Natural killer cell (primary cell): Measurements from ENCODE around the gene LCP2. TPM values are rescaled to one million over a fixed set of nuclear protein-coding genes. Genes with fewer than 3 reads are reported as not detected.

Source experiments
- ATAC-seq, 3 donors: fragments of 150-1000 bp in 2 of 3; fragments of 200-7000 bp in 1 of 3; cut with Tn5 transposase; 1 replicate in 1 of 3; 2 replicates in 2 of 3; pipeline ENCODE4 v1.10.0; 2021; ENCODE audit warnings: mild to moderate bottlenecking in 2 of 3, moderate library complexity in 2 of 3
- DNase-seq, 2 donors: peaks; one replicate each; pipeline versions ENCODE4 v3.0.0 to v3.0.0-alpha.2; 2013 to 2021; ENCODE audit warnings: mixed read lengths in 1 of 2
- H3K27ac ChIP-seq: one replicate; pipeline ENCODE4 v1.5.1; 2013; ENCODE audit warnings: mild to moderate bottlenecking, low read length
- H3K27me3 ChIP-seq: one replicate; pipeline ENCODE4 v1.6.1; 2013; ENCODE audit warnings: low read length; ENCODE audit not compliant: control insufficient read depth, insufficient read depth
- H3K36me3 ChIP-seq: one replicate; pipeline ENCODE4 v1.6.1; 2013; ENCODE audit warnings: low read length; ENCODE audit not compliant: control insufficient read depth, insufficient read depth
- H3K4me1 ChIP-seq: one replicate; pipeline ENCODE4 v1.6.1; 2013; ENCODE audit warnings: low read length; ENCODE audit not compliant: control insufficient read depth, insufficient read depth
- H3K4me3 ChIP-seq: one replicate; pipeline ENCODE4 v1.5.1; 2013; ENCODE audit warnings: low read length
- H3K9me3 ChIP-seq: one replicate; pipeline ENCODE4 v1.6.1; 2013; ENCODE audit warnings: low read length; ENCODE audit not compliant: control insufficient read depth, insufficient read depth
- H3K27ac Mint-ChIP-seq, 2 donors: one replicate each; pipeline ENCODE4 v1.8.0; 2022; ENCODE audit warnings: mild to moderate bottlenecking in 2 of 2, mixed read lengths in 2 of 2, moderate library complexity in 1 of 2
- H3K27me3 Mint-ChIP-seq, 2 donors: one replicate each; pipeline ENCODE4 v1.8.0; 2022; ENCODE audit warnings: low read depth in 2 of 2, mixed read lengths in 2 of 2
- H3K36me3 Mint-ChIP-seq: one replicate; pipeline ENCODE4 v1.8.0; 2022; ENCODE audit warnings: mixed read lengths
- H3K4me1 Mint-ChIP-seq, 2 donors: one replicate each; pipeline ENCODE4 v1.8.0; 2022; ENCODE audit warnings: mixed read lengths in 2 of 2
- H3K4me3 Mint-ChIP-seq: one replicate; pipeline ENCODE4 v1.8.0; 2022; ENCODE audit warnings: mild to moderate bottlenecking, moderate library complexity, mixed read lengths
- H3K9me3 Mint-ChIP-seq, 2 donors: one replicate each; pipeline ENCODE4 v1.8.0; 2022; ENCODE audit warnings: mixed read lengths in 2 of 2
- WGBS: methylation state at CpG from one replicate; pipeline ENCODE4 v1.1.7; 2013; ENCODE audit warnings: missing lambda C conversion rate; ENCODE audit not compliant: insufficient coverage; 5-methylcytosine and 5-hydroxymethylcytosine counted together
- intact Hi-C: fragments of 100-400 bp; cut with micrococcal nuclease; formaldehyde crosslinking; loops from one replicate; pipeline ENCODE4 v1.14.2; 2022
- total RNA-seq, 4 donors: library from RNA; stranded (reverse); fragments of 120-200 nt in 1 of 4; gene quantifications; one replicate each; pipeline versions ENCODE4 v1.2.3 to v1.2.4, GENCODE V29; 2013 to 2022
- TF ChIP-seq, protein P1 (sequence below): fragments of 200-600 bp; IDR thresholded peaks from one replicate; pipeline ENCODE4 v1.8.0; 2022; ENCODE audit warnings: antibody characterized with exemption

LCP2 gene
- total RNA-seq, 3 donors from 2014 or later (not counting 1 experiment from before 2014, with no cell fraction given), result 376 to 488 (median 450) TPM

GRCh38 chr5:170343177-170343576 is 45.6 kb upstream of the LCP2 start:
- Mint-ChIP-seq H3K9me3 (no peaks in the 10 kb centered on the region), H3K4me3 (no peak overlapping the region), H3K27me3 (peaks cover 9 to 17% of the 10 kb centered on the region in 2 donors), H3K27ac (no peak overlapping the region), H3K4me1 (peaks cover 5 to 8% of the 10 kb centered on the region in 2 donors), H3K36me3 (no peaks in the 10 kb centered on the region)
- DNase-seq (no peak), ATAC-seq (no peak)
- Histone ChIP-seq H3K9me3 (no peaks in the 10 kb centered on the region), H3K27me3 (no peaks in the 10 kb centered on the region), H3K27ac (no peak overlapping the region), H3K4me3 (no peak overlapping the region), H3K4me1 (peaks cover 10% of the 10 kb centered on the region), H3K36me3 (no peaks in the 10 kb centered on the region)
- TF ChIP-seq, protein P1, sequence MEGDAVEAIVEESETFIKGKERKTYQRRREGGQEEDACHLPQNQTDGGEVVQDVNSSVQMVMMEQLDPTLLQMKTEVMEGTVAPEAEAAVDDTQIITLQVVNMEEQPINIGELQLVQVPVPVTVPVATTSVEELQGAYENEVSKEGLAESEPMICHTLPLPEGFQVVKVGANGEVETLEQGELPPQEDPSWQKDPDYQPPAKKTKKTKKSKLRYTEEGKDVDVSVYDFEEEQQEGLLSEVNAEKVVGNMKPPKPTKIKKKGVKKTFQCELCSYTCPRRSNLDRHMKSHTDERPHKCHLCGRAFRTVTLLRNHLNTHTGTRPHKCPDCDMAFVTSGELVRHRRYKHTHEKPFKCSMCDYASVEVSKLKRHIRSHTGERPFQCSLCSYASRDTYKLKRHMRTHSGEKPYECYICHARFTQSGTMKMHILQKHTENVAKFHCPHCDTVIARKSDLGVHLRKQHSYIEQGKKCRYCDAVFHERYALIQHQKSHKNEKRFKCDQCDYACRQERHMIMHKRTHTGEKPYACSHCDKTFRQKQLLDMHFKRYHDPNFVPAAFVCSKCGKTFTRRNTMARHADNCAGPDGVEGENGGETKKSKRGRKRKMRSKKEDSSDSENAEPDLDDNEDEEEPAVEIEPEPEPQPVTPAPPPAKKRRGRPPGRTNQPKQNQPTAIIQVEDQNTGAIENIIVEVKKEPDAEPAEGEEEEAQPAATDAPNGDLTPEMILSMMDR, result no peak
- 91% methylated on average over 3 of the region's 3 CpGs for WGBS
- intact Hi-C loops, result no loop called here

GRCh38 chr5:170342153-170342725 is 44.7 kb upstream of the LCP2 start:
- H3K36me3 Mint-ChIP-seq, result no peaks in the 10 kb centered on the region
- intact Hi-C loops, result no loop called here

DNA sequence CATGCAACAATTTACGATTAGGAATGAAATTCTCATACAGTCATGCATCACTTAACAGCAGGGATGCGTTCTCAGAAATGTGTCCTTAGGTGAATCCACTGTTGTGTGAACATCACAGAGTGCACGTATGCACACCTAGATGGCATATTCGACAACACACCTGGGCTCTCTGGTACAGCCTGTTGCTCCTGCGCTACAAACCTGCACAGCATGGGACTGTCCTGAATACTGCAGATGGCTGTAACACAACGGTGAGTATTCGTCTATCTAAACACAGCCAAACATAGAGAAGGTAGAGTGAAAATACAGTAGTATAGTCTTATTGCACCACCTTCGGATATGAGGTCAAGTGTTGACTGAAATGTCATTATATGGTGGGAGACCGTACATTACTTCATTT is 44.0 kb upstream of the LCP2 start:
- ATAC-seq (no peak), DNase-seq (no peak)
- Mint-ChIP-seq H3K4me1 (peaks cover 9 to 11% of the 10 kb centered on the region in 2 donors), H3K36me3 (no peaks in the 10 kb centered on the region), H3K4me3 (no peak overlapping the region), H3K27me3 (peaks cover 0 to 9% of the 10 kb centered on the region in 2 donors), H3K9me3 (no peaks in the 10 kb centered on the region), H3K27ac (no peak overlapping the region)
- TF ChIP-seq, protein P1, result no peak
- H3K9me3 ChIP-seq, result no peaks in the 10 kb centered on the region
- H3K4me1 ChIP-seq, result peaks cover 16% of the 10 kb centered on the region
- no peak overlapping the region for H3K4me3 ChIP-seq
- no peaks in the 10 kb centered on the region for H3K27me3 ChIP-seq
- no peak overlapping the region for H3K27ac ChIP-seq
- WGBS, result 96% methylated on average over 5 of the region's 9 CpGs
- H3K36me3 ChIP-seq, result no peaks in the 10 kb centered on the region
- intact Hi-C loops, result no loop called here

More at GRCh38 chr5:170342153-170342725, 44.7 kb upstream of the LCP2 start:
- WGBS, result 87% methylated on average over 8 of the region's 8 CpGs
- peaks cover 0 to 9% of the 10 kb centered on the region in 2 donors for H3K27me3 Mint-ChIP-seq
- Histone ChIP-seq H3K9me3 (no peaks in the 10 kb centered on the region), H3K36me3 (no peaks in the 10 kb centered on the region), H3K4me3 (no peak overlapping the region), H3K27me3 (no peaks in the 10 kb centered on the region), H3K4me1 (peaks cover 10% of the 10 kb centered on the region), H3K27ac (no peak overlapping the region)
- H3K9me3 Mint-ChIP-seq, result no peaks in the 10 kb centered on the region
- H3K4me1 Mint-ChIP-seq, result peaks cover 5 to 11% of the 10 kb centered on the region in 2 donors
- ATAC-seq (no peak), DNase-seq (no peak)
- TF ChIP-seq, protein P1, result no peak
- H3K4me3 Mint-ChIP-seq, result no peak overlapping the region
- H3K27ac Mint-ChIP-seq, result no peak overlapping the region

GRCh38 chr5:170339780-170340167 is 42.2 kb upstream of the LCP2 start:
- intact Hi-C loops, result loop anchor here (1.0 kb wide), 2 partner anchors 71 to 113 kb away; no protein-coding TSS in a partner anchor
- Histone ChIP-seq H3K27me3 (no peaks in the 10 kb centered on the region), H3K27ac (no peak overlapping the region), H3K4me1 (peaks cover 34% of the 10 kb centered on the region), H3K36me3 (no peaks in the 10 kb centered on the region), H3K4me3 (no peak overlapping the region), H3K9me3 (no peaks in the 10 kb centered on the region)
- H3K9me3 Mint-ChIP-seq, result no peaks in the 10 kb centered on the region
- no peak for DNase-seq
- WGBS, result 100% methylated on average over 1 of the region's 1 CpG
- peaks cover 10 to 14% of the 10 kb centered on the region in 2 donors for H3K4me1 Mint-ChIP-seq
- ATAC-seq, result no peak
- H3K27ac Mint-ChIP-seq, result no peak overlapping the region
- H3K4me3 Mint-ChIP-seq, result no peak overlapping the region
- peaks cover 0 to 4% of the 10 kb centered on the region in 2 donors for H3K27me3 Mint-ChIP-seq
- TF ChIP-seq, protein P1, result no peak
- no peaks in the 10 kb centered on the region for H3K36me3 Mint-ChIP-seq
